Measurements from ENCODE around the gene ASXL3.

GRCh38 chr18:33567705-33568104, 10.3 kb upstream of the ASXL3 start:
- TF ChIP-seq POLR2AphosphoS5 (IDR thresholded peaks at IDR 0.05; ENCODE audit: low read depth, low read length) (no peak), POLR2A (IDR thresholded peaks at IDR 0.05; ENCODE audit: low read depth, low read length) (no peak), SPI1 (IDR thresholded peaks at IDR 0.05; ENCODE audit: low read depth, low read length) (no peak), PAX5 (IDR thresholded peaks at IDR 0.05; ENCODE audit: insufficient read depth, low read length, severe bottlenecking) (no peak)

Measured in GM12891 (cell line).